WTC11 (cell line): ENCODE data around the gene SFRP2. TPM values are rescaled to one million over a fixed set of nuclear protein-coding genes. Genes with fewer than 3 reads are reported as not detected.

Experiments used
- ATF1 ChIP-seq: sonication (generic); formaldehyde crosslinking; IDR thresholded peaks from 2 replicates; pipeline ENCODE4 v1.8.1; 2023; ENCODE audit warnings: mild to moderate bottlenecking, moderate library complexity, missing genetic modification reagents
- CBFB ChIP-seq: sonication (generic); formaldehyde crosslinking; IDR thresholded peaks from 2 replicates; pipeline ENCODE4 v1.8.1; 2022; ENCODE audit warnings: mild to moderate bottlenecking, low read depth, missing genetic modification reagents
- CREM ChIP-seq: sonication (generic); formaldehyde crosslinking; IDR thresholded peaks from 2 replicates; pipeline ENCODE4 v1.8.1; 2022; ENCODE audit warnings: mild to moderate bottlenecking, missing genetic modification reagents, moderate library complexity
- E2F1 ChIP-seq: sonication (generic); formaldehyde crosslinking; IDR thresholded peaks from 2 replicates; pipeline ENCODE4 v1.8.0; 2022; ENCODE audit warnings: mild to moderate bottlenecking, missing genetic modification reagents
- EMX1 ChIP-seq: fragments of 250-450 bp; sonication (Bioruptor Pico); IDR thresholded peaks from 2 replicates; pipeline ENCODE4 v1.8.0; 2021; ENCODE audit warnings: mild to moderate bottlenecking
- ERG ChIP-seq: fragments of 250-450 bp; sonication (Bioruptor Pico); IDR thresholded peaks from 2 replicates; pipeline ENCODE4 v1.8.0; 2021; ENCODE audit warnings: mild to moderate bottlenecking
- ETV6 ChIP-seq: sonication (generic); formaldehyde crosslinking; IDR thresholded peaks from 2 replicates; pipeline ENCODE4 v1.8.1; 2022; ENCODE audit warnings: mild to moderate bottlenecking, missing genetic modification reagents
- FOXJ3 ChIP-seq: sonication (generic); formaldehyde crosslinking; IDR thresholded peaks from 2 replicates; pipeline ENCODE4 v1.9.0; 2021; ENCODE audit warnings: missing genetic modification reagents, mild to moderate bottlenecking, borderline replicate concordance
- FOXP1 ChIP-seq: sonication (generic); formaldehyde crosslinking; IDR thresholded peaks from 2 replicates; pipeline ENCODE4 v1.8.0; 2022; ENCODE audit warnings: missing genetic modification reagents, mild to moderate bottlenecking, moderate library complexity, borderline replicate concordance
- GRHL2 ChIP-seq: fragments of 250-450 bp; sonication (Bioruptor Pico); IDR thresholded peaks from 2 replicates; pipeline ENCODE4 v1.8.0; 2022; ENCODE audit warnings: mild to moderate bottlenecking, moderate library complexity; ENCODE audit not compliant: insufficient replicate concordance, severe bottlenecking
- HMGXB4 ChIP-seq: sonication (generic); formaldehyde crosslinking; IDR thresholded peaks from 2 replicates; pipeline ENCODE4 v1.8.1; 2023; ENCODE audit warnings: mild to moderate bottlenecking, moderate library complexity, missing genetic modification reagents
- JUN ChIP-seq: sonication (generic); formaldehyde crosslinking; IDR thresholded peaks from 2 replicates; pipeline ENCODE4 v1.8.0; 2023; ENCODE audit warnings: mild to moderate bottlenecking, missing genetic modification reagents
- MXD4 ChIP-seq: fragments of 250-450 bp; sonication (Bioruptor Pico); IDR thresholded peaks from 2 replicates; pipeline ENCODE4 v1.8.0; 2021; ENCODE audit warnings: mild to moderate bottlenecking, moderate library complexity, borderline replicate concordance
- NFATC4 ChIP-seq: fragments of 250-450 bp; sonication (Bioruptor Pico); IDR thresholded peaks from 2 replicates; pipeline ENCODE4 v1.9.0; 2021; ENCODE audit warnings: mild to moderate bottlenecking
- NFYB ChIP-seq: sonication (generic); formaldehyde crosslinking; conservative IDR thresholded peaks from 2 replicates; pipeline ENCODE4 v1.8.0; 2022; ENCODE audit warnings: low read depth, missing genetic modification reagents
- NR1H2 ChIP-seq: sonication (generic); formaldehyde crosslinking; IDR thresholded peaks from 2 replicates; pipeline ENCODE4 v1.9.0; 2021; ENCODE audit warnings: mild to moderate bottlenecking, moderate library complexity, missing genetic modification reagents
- STAT6 ChIP-seq: sonication (generic); formaldehyde crosslinking; conservative IDR thresholded peaks from 2 replicates; pipeline ENCODE4 v1.8.1; 2023; ENCODE audit warnings: mild to moderate bottlenecking, low read depth, missing genetic modification reagents, moderate library complexity
- TEAD1 ChIP-seq: sonication (generic); formaldehyde crosslinking; IDR thresholded peaks from 2 replicates; pipeline ENCODE4 v1.8.0; 2022; ENCODE audit warnings: mild to moderate bottlenecking, missing genetic modification reagents
- TP53 ChIP-seq: sonication (generic); formaldehyde crosslinking; IDR thresholded peaks from 2 replicates; pipeline ENCODE4 v1.8.1; 2023; ENCODE audit warnings: mild to moderate bottlenecking, missing genetic modification reagents
- USF1 ChIP-seq: sonication (generic); formaldehyde crosslinking; IDR thresholded peaks from 2 replicates; pipeline ENCODE4 v1.8.0; 2022; ENCODE audit warnings: mild to moderate bottlenecking, missing genetic modification reagents
- ZMAT4 ChIP-seq: fragments of 250-450 bp; sonication (Bioruptor Pico); IDR thresholded peaks from 2 replicates; pipeline ENCODE4 v1.9.0; 2021; ENCODE audit warnings: mild to moderate bottlenecking
- ZNF121 ChIP-seq: sonication (generic); formaldehyde crosslinking; IDR thresholded peaks from 2 replicates; pipeline ENCODE4 v1.8.0; 2023; ENCODE audit warnings: missing genetic modification reagents
- ZNF138 ChIP-seq: sonication (generic); formaldehyde crosslinking; conservative IDR thresholded peaks from 2 replicates; pipeline ENCODE4 v1.8.1; 2022; ENCODE audit warnings: mild to moderate bottlenecking, moderate library complexity, missing genetic modification reagents
- ZNF263 ChIP-seq: sonication (generic); formaldehyde crosslinking; IDR thresholded peaks from 2 replicates; pipeline ENCODE4 v1.8.1; 2022; ENCODE audit warnings: low read depth, mild to moderate bottlenecking, moderate library complexity, missing genetic modification reagents
- ZNF317 ChIP-seq: sonication (generic); formaldehyde crosslinking; IDR thresholded peaks from 2 replicates; pipeline ENCODE4 v1.8.1; 2023; ENCODE audit warnings: low read depth, mild to moderate bottlenecking, moderate library complexity, missing genetic modification reagents, borderline replicate concordance
- ZNF416 ChIP-seq: fragments of 250-450 bp; sonication (Bioruptor Pico); IDR thresholded peaks from 2 replicates; pipeline ENCODE4 v1.9.0; 2021; ENCODE audit warnings: mild to moderate bottlenecking, inconsistent platforms
- ZNF423 ChIP-seq: fragments of 250-450 bp; sonication (Bioruptor Pico); IDR thresholded peaks from 2 replicates; pipeline ENCODE4 v2.1.2; 2022; ENCODE audit warnings: mild to moderate bottlenecking, moderate library complexity
- ZNF671 ChIP-seq: fragments of 250-450 bp; sonication (Bioruptor Pico); IDR thresholded peaks from 2 replicates; pipeline ENCODE4 v1.8.0; 2021; ENCODE audit warnings: mild to moderate bottlenecking
- total RNA-seq: library from RNA; stranded (reverse); gene quantifications from 3 replicates; pipeline ENCODE4 v1.2.3, GENCODE V29; 2021
- TF ChIP-seq, protein P1 (sequence below): sonication (generic); formaldehyde crosslinking; IDR thresholded peaks from 2 replicates; pipeline ENCODE4 v1.8.0; 2023; ENCODE audit warnings: missing genetic modification reagents

SFRP2 gene
- total RNA-seq, 1 experiment from 2014 or later: 417 TPM

GRCh38 chr4:153759407-153760316, 29.2 kb downstream of the SFRP2 start, which contains the start of gene RNF175 (continued):
- TF ChIP-seq NFYB: no peak
- no peak for TF ChIP-seq NR1H2 (CRISPR knock-in tag)
- no peak for TF ChIP-seq GRHL2
- no peak for TF ChIP-seq EMX1
- TF ChIP-seq ZNF317 (CRISPR knock-in tag): peak; percentile 28; the same call in 1 of the 2 replicates
- TF ChIP-seq ZNF263 (CRISPR knock-in tag): peak; percentile 52; the same call in 1 of the 2 replicates
- no peak for TF ChIP-seq ZNF671 (CRISPR knock-in tag)
- TF ChIP-seq ATF1 (CRISPR knock-in tag): peak; percentile 80; the same call in 1 of the 2 replicates
- 0 out of 2 replicates have a peak, but pooled peaks have one; percentile 14 for TF ChIP-seq USF1 (CRISPR knock-in tag)
- TF ChIP-seq ERG (CRISPR knock-in tag): no peak
- TF ChIP-seq CREM: no peak; the same call in 1 of the 2 replicates
- TF ChIP-seq FOXP1: no peak
- TF ChIP-seq NFATC4 (CRISPR knock-in tag): no peak
- TF ChIP-seq HMGXB4 (CRISPR knock-in tag): peak; percentile 94
- no peak for TF ChIP-seq E2F1 (CRISPR knock-in tag)
- TF ChIP-seq TEAD1: peak; percentile 80
- TF ChIP-seq STAT6: no peak
- TF ChIP-seq ZNF121 (CRISPR knock-in tag): no peak
- peak; percentile 52; the same call in 1 of the 2 replicates for TF ChIP-seq TP53 (CRISPR knock-in tag)
- no peak for TF ChIP-seq ZNF416
- TF ChIP-seq JUN (CRISPR knock-in tag): peak; percentile 72; the same call in 1 of the 2 replicates
- TF ChIP-seq FOXJ3 (CRISPR knock-in tag): no peak
- TF ChIP-seq ZMAT4 (CRISPR knock-in tag): 0 out of 2 replicates have a peak, but pooled peaks have one; percentile 29
- TF ChIP-seq MXD4 (CRISPR knock-in tag): no peak
- TF ChIP-seq, protein P1, sequence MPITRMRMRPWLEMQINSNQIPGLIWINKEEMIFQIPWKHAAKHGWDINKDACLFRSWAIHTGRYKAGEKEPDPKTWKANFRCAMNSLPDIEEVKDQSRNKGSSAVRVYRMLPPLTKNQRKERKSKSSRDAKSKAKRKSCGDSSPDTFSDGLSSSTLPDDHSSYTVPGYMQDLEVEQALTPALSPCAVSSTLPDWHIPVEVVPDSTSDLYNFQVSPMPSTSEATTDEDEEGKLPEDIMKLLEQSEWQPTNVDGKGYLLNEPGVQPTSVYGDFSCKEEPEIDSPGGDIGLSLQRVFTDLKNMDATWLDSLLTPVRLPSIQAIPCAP (CRISPR knock-in tag): peak; percentile 59
- TF ChIP-seq ZNF138 (CRISPR knock-in tag): no peak
- TF ChIP-seq ZNF423 (CRISPR knock-in tag): peak; percentile 65; the same call in 1 of the 2 replicates
- TF ChIP-seq ETV6 (CRISPR knock-in tag): peak; percentile 88
- TF ChIP-seq CBFB (CRISPR knock-in tag): no peak
